DOHH2 (cell line): ENCODE measurements around the gene MKLN1.

ENCODE experiments used
- H3F3A ChIP-seq: fragments of 200-600 bp; sonication (generic), shearing (Covaris generic); 2 replicates; pipeline ENCODE4 v1.6.0; 2016; ENCODE audit warnings: antibody characterized with exemption, mild to moderate bottlenecking; ENCODE audit not compliant: control insufficient read depth, insufficient read depth
- H3K27ac ChIP-seq: fragments of 200-600 bp; sonication (generic); 2 replicates; pipeline ENCODE4 v1.5.1; 2014; ENCODE audit warnings: low read depth, mild to moderate bottlenecking, low read length, moderate library complexity
- H3K27me3 ChIP-seq: fragments of 200-600 bp; sonication (generic); 2 replicates; pipeline ENCODE4 v1.6.1; 2014; ENCODE audit warnings: mild to moderate bottlenecking, low read length, mixed read lengths; ENCODE audit not compliant: control insufficient read depth
- H3K36me3 ChIP-seq: fragments of 200-600 bp; sonication (generic); 2 replicates; pipeline ENCODE4 v1.6.1; 2014; ENCODE audit warnings: mild to moderate bottlenecking, low read length, moderate library complexity, mixed read lengths; ENCODE audit not compliant: control insufficient read depth
- H3K4me1 ChIP-seq: fragments of 200-600 bp; sonication (generic); 2 replicates; pipeline ENCODE4 v1.6.1; 2014; ENCODE audit warnings: mild to moderate bottlenecking, low read length, mixed read lengths; ENCODE audit not compliant: control insufficient read depth
- H3K4me2 ChIP-seq: fragments of 200-600 bp; sonication (generic); 2 replicates; pipeline ENCODE4 v1.6.0; 2014; ENCODE audit warnings: mild to moderate bottlenecking, low read length, moderate library complexity
- H3K4me3 ChIP-seq: fragments of 200-600 bp; sonication (generic); 2 replicates; pipeline ENCODE4 v1.5.1; 2014; ENCODE audit warnings: mild to moderate bottlenecking, low read length, mixed read lengths
- H3K79me2 ChIP-seq: fragments of 200-600 bp; sonication (generic); 2 replicates; pipeline ENCODE4 v1.6.1; 2014; ENCODE audit warnings: mild to moderate bottlenecking, low read length, mixed read lengths; ENCODE audit not compliant: control insufficient read depth
- H3K9me2 ChIP-seq: fragments of 200-600 bp; sonication (generic); replicated peaks from 2 replicates; pipeline ENCODE4 v1.6.1; 2014; ENCODE audit warnings: mild to moderate bottlenecking, low read length, mixed read lengths; ENCODE audit not compliant: control insufficient read depth
- H3K9me3 ChIP-seq: fragments of 200-600 bp; sonication (generic); 2 replicates; pipeline ENCODE4 v1.6.1; 2014; ENCODE audit warnings: antibody characterized with exemption, low read length, mixed read lengths; ENCODE audit not compliant: control insufficient read depth, insufficient read depth
- H4K20me1 ChIP-seq: fragments of 200-600 bp; sonication (generic); 2 replicates; pipeline ENCODE4 v1.6.0; 2014; ENCODE audit warnings: low read depth, mild to moderate bottlenecking, antibody characterized with exemption, low read length, moderate library complexity; ENCODE audit not compliant: control insufficient read depth, insufficient read depth
- EZH2phosphoT487 ChIP-seq: fragments of 200-600 bp; sonication (generic); IDR thresholded peaks from 2 replicates; pipeline ENCODE4 v1.6.1; 2017; ENCODE audit warnings: borderline replicate concordance, mild to moderate bottlenecking, antibody characterized with exemption, low read length, moderate library complexity, mixed read lengths
- TF ChIP-seq, protein P1 (sequence below): fragments of 200-600 bp; sonication (generic); IDR thresholded peaks from one replicate; pipeline ENCODE4 v1.5.1; 2014; ENCODE audit warnings: antibody characterized with exemption, mild to moderate bottlenecking, low read depth, low read length; ENCODE audit not compliant: poor library complexity, severe bottlenecking

Gene MKLN1

DNA sequence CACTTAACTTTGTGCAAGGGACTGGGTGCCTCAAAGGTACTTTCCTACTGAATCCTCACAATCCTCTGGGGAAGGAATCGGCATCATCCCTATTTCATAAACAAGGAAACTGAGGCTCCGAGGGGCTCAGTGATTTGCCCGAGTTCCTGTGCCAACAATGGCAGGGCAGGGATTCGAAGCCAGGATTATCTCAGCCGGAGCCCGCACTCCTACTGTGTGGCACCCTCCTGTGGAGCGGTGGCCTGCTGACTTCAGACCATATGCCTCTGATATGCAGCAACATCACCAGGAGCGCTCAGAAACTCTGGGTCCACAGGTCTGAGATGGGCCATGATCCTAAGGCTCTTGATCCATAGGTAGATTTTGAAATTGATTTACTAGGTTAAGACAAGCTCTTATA is 182.1 kb downstream of the MKLN1 start:
- H3F3A ChIP-seq: no peaks in the 10 kb centered on the region
- no peaks in the 10 kb centered on the region for H3K27me3 ChIP-seq
- no peak overlapping the region for H3K4me2 ChIP-seq
- no peaks in the 10 kb centered on the region for H3K9me3 ChIP-seq
- no peak for TF ChIP-seq EZH2phosphoT487
- TF ChIP-seq, protein P1, sequence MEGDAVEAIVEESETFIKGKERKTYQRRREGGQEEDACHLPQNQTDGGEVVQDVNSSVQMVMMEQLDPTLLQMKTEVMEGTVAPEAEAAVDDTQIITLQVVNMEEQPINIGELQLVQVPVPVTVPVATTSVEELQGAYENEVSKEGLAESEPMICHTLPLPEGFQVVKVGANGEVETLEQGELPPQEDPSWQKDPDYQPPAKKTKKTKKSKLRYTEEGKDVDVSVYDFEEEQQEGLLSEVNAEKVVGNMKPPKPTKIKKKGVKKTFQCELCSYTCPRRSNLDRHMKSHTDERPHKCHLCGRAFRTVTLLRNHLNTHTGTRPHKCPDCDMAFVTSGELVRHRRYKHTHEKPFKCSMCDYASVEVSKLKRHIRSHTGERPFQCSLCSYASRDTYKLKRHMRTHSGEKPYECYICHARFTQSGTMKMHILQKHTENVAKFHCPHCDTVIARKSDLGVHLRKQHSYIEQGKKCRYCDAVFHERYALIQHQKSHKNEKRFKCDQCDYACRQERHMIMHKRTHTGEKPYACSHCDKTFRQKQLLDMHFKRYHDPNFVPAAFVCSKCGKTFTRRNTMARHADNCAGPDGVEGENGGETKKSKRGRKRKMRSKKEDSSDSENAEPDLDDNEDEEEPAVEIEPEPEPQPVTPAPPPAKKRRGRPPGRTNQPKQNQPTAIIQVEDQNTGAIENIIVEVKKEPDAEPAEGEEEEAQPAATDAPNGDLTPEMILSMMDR: no peak
- no peaks in the 10 kb centered on the region for H3K36me3 ChIP-seq
- no peaks in the 10 kb centered on the region for H3K9me2 ChIP-seq
- H3K4me3 ChIP-seq: no peak overlapping the region
- peaks cover 12% of the 10 kb centered on the region for H3K4me1 ChIP-seq
- no peak overlapping the region for H3K27ac ChIP-seq
- no peaks in the 10 kb centered on the region for H3K79me2 ChIP-seq
- H4K20me1 ChIP-seq: no peaks in the 10 kb centered on the region; the same call in 1 of the 2 replicates

DNA sequence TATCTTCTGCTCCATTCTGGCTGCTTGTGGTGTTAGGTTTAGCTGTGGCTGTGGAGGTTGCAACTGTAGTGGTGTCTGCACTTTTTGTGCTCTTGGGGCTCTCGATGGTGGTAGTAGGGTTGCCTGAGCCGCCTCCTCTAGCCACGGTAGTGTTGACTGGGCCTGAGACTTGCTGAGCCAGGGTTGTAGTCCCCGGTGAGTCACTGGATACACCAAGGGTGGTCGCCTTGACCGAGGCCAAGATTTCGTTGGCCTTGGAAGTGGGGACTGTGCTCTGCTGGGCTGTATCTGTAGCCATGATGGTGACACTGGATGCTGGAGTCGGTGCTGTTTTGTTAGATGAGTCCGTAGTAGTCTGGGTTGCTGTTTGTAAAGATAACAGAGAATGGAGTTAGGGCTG is 183.4 kb downstream of the MKLN1 start:
- H4K20me1 ChIP-seq: no peaks in the 10 kb centered on the region; the same call in 1 of the 2 replicates
- H3K9me2 ChIP-seq: no peaks in the 10 kb centered on the region
- peaks cover 12% of the 10 kb centered on the region for H3K4me1 ChIP-seq
- H3K27ac ChIP-seq: no peak overlapping the region
- H3K4me3 ChIP-seq: no peak overlapping the region
- no peaks in the 10 kb centered on the region for H3F3A ChIP-seq
- no peaks in the 10 kb centered on the region for H3K79me2 ChIP-seq
- H3K9me3 ChIP-seq: no peaks in the 10 kb centered on the region
- H3K36me3 ChIP-seq: no peaks in the 10 kb centered on the region
- no peak overlapping the region for H3K4me2 ChIP-seq
- TF ChIP-seq, protein P1: no peak
- H3K27me3 ChIP-seq: no peaks in the 10 kb centered on the region

DNA sequence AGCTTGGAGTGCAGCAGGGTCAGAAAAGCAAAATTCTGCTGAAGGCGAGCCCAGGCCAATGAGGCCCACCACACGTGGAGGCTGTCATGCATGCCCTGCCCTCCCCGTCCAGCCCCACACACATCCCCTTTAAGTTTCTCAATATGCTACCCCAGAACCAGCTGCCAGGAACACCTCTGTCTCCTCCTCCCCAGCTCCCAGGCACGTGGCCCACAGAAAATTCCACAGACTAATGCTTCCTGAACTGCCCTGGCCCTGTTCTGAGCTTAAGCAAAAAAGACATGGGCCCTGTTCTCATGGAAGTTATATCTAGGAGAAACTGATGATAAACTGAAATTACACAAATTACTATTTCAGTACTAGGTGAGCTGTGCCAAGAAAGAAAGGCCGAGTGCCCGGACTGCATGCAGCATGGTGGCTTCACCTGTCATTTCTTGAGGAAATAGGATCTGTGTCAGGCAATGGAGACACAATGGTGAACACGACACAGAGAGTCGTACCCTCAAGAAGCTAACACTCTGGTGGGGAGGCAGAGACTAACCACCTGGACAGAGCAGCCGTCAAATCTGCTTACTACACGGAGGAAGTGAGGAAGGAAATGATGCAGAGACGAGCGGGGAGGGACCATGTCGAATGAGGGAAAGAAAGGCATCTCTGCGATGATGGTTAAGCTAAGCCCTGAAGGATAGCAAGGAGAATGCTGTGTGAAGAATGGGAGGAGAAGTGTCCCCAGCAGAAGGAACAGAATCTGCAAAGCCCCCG is 184.3 kb downstream of the MKLN1 start:
- Histone ChIP-seq H3K27ac (no peak overlapping the region), H3K4me2 (no peak overlapping the region), H3K9me2 (no peaks in the 10 kb centered on the region), H3K9me3 (no peaks in the 10 kb centered on the region), H3K4me1 (peaks cover 12% of the 10 kb centered on the region), H3K36me3 (no peaks in the 10 kb centered on the region), H4K20me1 (no peaks in the 10 kb centered on the region; the same call in 1 of the 2 replicates), H3K79me2 (no peaks in the 10 kb centered on the region), H3K4me3 (no peak overlapping the region), H3F3A (no peaks in the 10 kb centered on the region), H3K27me3 (no peaks in the 10 kb centered on the region)
- TF ChIP-seq, protein P1: no peak
- TF ChIP-seq EZH2phosphoT487: no peak
